IMR-90 (cell line): ENCODE results near the gene ERBB4. TPM values are rescaled to one million over a fixed set of nuclear protein-coding genes. Genes with fewer than 3 reads are reported as not detected.

ENCODE experiments used
- ATAC-seq: fragments of 200-7000 bp; cut with Tn5 transposase; 2 replicates; pipeline ENCODE4 v1.9.1; 2020; ENCODE audit warnings: low read depth, mild to moderate bottlenecking, moderate library complexity
- BruUV-seq: library from RNA; stranded (reverse); fragments of 400-500 nt; replicated peaks from 2 replicates; lab custom pipeline; 2021; lab: Mats Ljungman, UMichigan
- CTCF ChIA-PET: fragments of 300-600 bp; formaldehyde crosslinking; extraction: SDS; loops from one replicate; lab custom pipeline; 2021; ENCODE audit warnings: antibody characterized with exemption; lab: Yijun Ruan, JAX
- POLR2A ChIA-PET: fragments of 300-600 bp; sonication (Branson Sonifier 250); formaldehyde crosslinking; loops from one replicate; lab custom pipeline; 2022; ENCODE audit warnings: antibody characterized with exemption; ENCODE audit not compliant: unreplicated experiment; lab: Charles Lee
- DNase-seq: peaks from one replicate; pipeline ENCODE4 v3.0.0; 2013
- H2AFZ ChIP-seq: replicated peaks from 2 replicates; pipeline ENCODE3; 2013; ENCODE audit warnings: low read length, mild to moderate bottlenecking; ENCODE audit not compliant: poor library complexity
- H2AK5ac ChIP-seq: 2 replicates; pipeline ENCODE4 v1.6.1; 2013; ENCODE audit warnings: low read depth, low read length, inconsistent platforms
- H2AK9ac ChIP-seq: replicated peaks from 2 replicates; pipeline ENCODE3; 2013; ENCODE audit warnings: mild to moderate bottlenecking, low read depth, low read length, moderate library complexity; ENCODE audit not compliant: poor library complexity
- H2BK120ac ChIP-seq: 2 replicates; pipeline ENCODE4 v1.6.1; 2013; ENCODE audit warnings: low read depth, low read length, inconsistent platforms
- H2BK15ac ChIP-seq: 3 replicates; pipeline ENCODE4 v1.6.1; 2013; ENCODE audit warnings: low read depth, low read length, inconsistent platforms
- H2BK20ac ChIP-seq: 2 replicates; pipeline ENCODE4 v1.6.1; 2013; ENCODE audit warnings: low read depth, mild to moderate bottlenecking, inconsistent platforms, low read length, moderate library complexity
- H2BK5ac ChIP-seq: 2 replicates; pipeline ENCODE4 v1.6.1; 2013; ENCODE audit warnings: mild to moderate bottlenecking, low read depth, low read length, inconsistent platforms; ENCODE audit not compliant: poor library complexity, severe bottlenecking
- H3K14ac ChIP-seq: replicated peaks from 2 replicates; pipeline ENCODE4 v1.6.1; 2013; ENCODE audit warnings: low read depth, low read length, inconsistent platforms
- H3K18ac ChIP-seq: 2 replicates; pipeline ENCODE4 v1.6.1; 2013; ENCODE audit warnings: low read depth, low read length, control low read depth
- H3K23ac ChIP-seq: 2 replicates; pipeline ENCODE4 v1.6.1; 2013; ENCODE audit warnings: low read depth, low read length, inconsistent platforms
- H3K27ac ChIP-seq: 2 replicates; pipeline ENCODE4 v1.5.1; 2013; ENCODE audit warnings: mild to moderate bottlenecking, control low read depth, low read length; ENCODE audit not compliant: insufficient read depth
- H3K27me3 ChIP-seq: 2 replicates; pipeline ENCODE4 v1.6.1; 2013; ENCODE audit warnings: low read length; ENCODE audit not compliant: control insufficient read depth, insufficient read depth
- H3K36me3 ChIP-seq: 2 replicates; pipeline ENCODE4 v1.6.1; 2013; ENCODE audit warnings: low read length, mixed read lengths; ENCODE audit not compliant: control insufficient read depth, insufficient read depth
- H3K4ac ChIP-seq: 2 replicates; pipeline ENCODE4 v1.6.1; 2013; ENCODE audit warnings: low read depth, low read length, inconsistent platforms
- H3K4me1 ChIP-seq: 2 replicates; pipeline ENCODE4 v1.6.1; 2013; ENCODE audit warnings: low read length, mixed read lengths; ENCODE audit not compliant: control insufficient read depth, insufficient read depth
- H3K4me2 ChIP-seq: 2 replicates; pipeline ENCODE4 v1.6.1; 2013; ENCODE audit warnings: low read depth, mild to moderate bottlenecking, control low read depth, low read length, moderate library complexity
- H3K4me3 ChIP-seq: 2 replicates; pipeline ENCODE4 v1.5.1; 2013; ENCODE audit warnings: low read depth, mild to moderate bottlenecking, control low read depth, low read length, moderate library complexity; ENCODE audit not compliant: insufficient read depth
- H3K56ac ChIP-seq: 2 replicates; pipeline ENCODE4 v1.6.1; 2013; ENCODE audit warnings: low read length, inconsistent platforms; ENCODE audit not compliant: insufficient read depth; ENCODE audit errors: extremely low read depth
- H3K79me1 ChIP-seq, 2 experiments: 2 replicates each; pipeline ENCODE4 v1.6.1; 2013; ENCODE audit warnings: low read length in 2 of 2, inconsistent platforms in 1 of 2, low read depth in 1 of 2
- H3K9ac ChIP-seq: 2 replicates; pipeline ENCODE4 v1.6.1; 2013; ENCODE audit warnings: low read depth, low read length, control low read depth
- H3K9me1 ChIP-seq: 2 replicates; pipeline ENCODE4 v1.6.1; 2013; ENCODE audit warnings: low read length, inconsistent platforms; ENCODE audit not compliant: insufficient read depth
- H3K9me3 ChIP-seq: 2 replicates; pipeline ENCODE4 v1.6.1; 2013; ENCODE audit warnings: low read length; ENCODE audit not compliant: control insufficient read depth, insufficient read depth
- H4K20me1 ChIP-seq: 2 replicates; pipeline ENCODE4 v1.6.1; 2013; ENCODE audit warnings: low read length, inconsistent platforms; ENCODE audit not compliant: insufficient read depth
- H4K5ac ChIP-seq: 2 replicates; pipeline ENCODE4 v1.6.1; 2013; ENCODE audit warnings: mild to moderate bottlenecking, low read depth, low read length, control low read depth
- H4K8ac ChIP-seq, 2 experiments: 2 replicates each; pipeline ENCODE4 v1.6.1; 2013; ENCODE audit warnings: low read depth in 2 of 2, low read length in 2 of 2, control low read depth in 1 of 2, inconsistent platforms in 1 of 2
- H4K91ac ChIP-seq: 2 replicates; pipeline ENCODE4 v1.6.1; 2013; ENCODE audit warnings: low read depth, low read length, inconsistent platforms; ENCODE audit not compliant: insufficient read depth
- BHLHE40 ChIP-seq: fragments of 150-350 bp; IDR thresholded peaks from 2 replicates; pipeline ENCODE4 v1.6.1; 2016; ENCODE audit warnings: mild to moderate bottlenecking, low read depth, low read length
- CEBPB ChIP-seq: IDR thresholded peaks from 2 replicates; pipeline ENCODE4 v1.6.1; 2012; ENCODE audit warnings: low read depth, low read length, improper control_type of control experiment
- CHD1 ChIP-seq: IDR thresholded peaks from 2 replicates; pipeline ENCODE4 v1.6.1; 2012; ENCODE audit warnings: low read depth, low read length, improper control_type of control experiment
- FOS ChIP-seq: fragments of 150-350 bp; IDR thresholded peaks from 2 replicates; pipeline ENCODE4 v1.6.1; 2016; ENCODE audit warnings: low read depth, low read length
- MAFK ChIP-seq: IDR thresholded peaks from 2 replicates; pipeline ENCODE4 v1.6.1; 2012; ENCODE audit warnings: low read depth, low read length, improper control_type of control experiment
- MAZ ChIP-seq: IDR thresholded peaks from 2 replicates; pipeline ENCODE4 v1.6.1; 2012; ENCODE audit warnings: low read depth, mild to moderate bottlenecking, low read length, improper control_type of control experiment, moderate library complexity, borderline replicate concordance
- MXI1 ChIP-seq: IDR thresholded peaks from 2 replicates; pipeline ENCODE4 v1.6.1; 2012; ENCODE audit warnings: low read depth, mild to moderate bottlenecking, low read length, moderate library complexity, borderline replicate concordance
- NFE2L2 ChIP-seq: fragments of 150-350 bp; IDR thresholded peaks from 2 replicates; pipeline ENCODE4 v1.6.1; 2016; ENCODE audit warnings: low read depth, mild to moderate bottlenecking, low read length
- POLR2A ChIP-seq: IDR thresholded peaks from 2 replicates; pipeline ENCODE4 v1.6.1; 2012; ENCODE audit warnings: mild to moderate bottlenecking, low read depth, low read length
- RAD21 ChIP-seq: IDR thresholded peaks from 2 replicates; pipeline ENCODE4 v1.6.1; 2012; ENCODE audit warnings: low read length, improper control_type of control experiment
- RCOR1 ChIP-seq: IDR thresholded peaks from 2 replicates; pipeline ENCODE4 v1.6.1; 2012; ENCODE audit warnings: mild to moderate bottlenecking, low read length, improper control_type of control experiment; ENCODE audit not compliant: insufficient replicate concordance
- RFX5 ChIP-seq: IDR thresholded peaks from 2 replicates; pipeline ENCODE4 v1.8.0; 2012; ENCODE audit warnings: low read depth, mild to moderate bottlenecking, low read length, moderate library complexity
- SMC3 ChIP-seq: fragments of 150-350 bp; IDR thresholded peaks from 2 replicates; pipeline ENCODE4 v1.6.1; 2016; ENCODE audit warnings: low read depth, mild to moderate bottlenecking, antibody characterized with exemption, low read length, moderate library complexity
- WGBS, 2 experiments: methylation state at CpG; one replicate each; pipeline versions ENCODE4 v1.1.5 to v1.1.7; 2013; ENCODE audit warnings: missing lambda C conversion rate in 2 of 2; ENCODE audit not compliant: insufficient read length in 1 of 2; ENCODE audit errors: extremely low coverage in 2 of 2; 5-methylcytosine and 5-hydroxymethylcytosine counted together
- dilution Hi-C: fragments of 300-500 bp; cut with HindIII; formaldehyde crosslinking; loops from one replicate; pipeline ENCODE4 v1.14.3; 2018; ENCODE audit warnings: low sequenced_read_pairs; ENCODE audit not compliant: unreplicated experiment
- in situ Hi-C: fragments of 300-500 bp; cut with MboI; formaldehyde crosslinking; loops from 3 replicates; pipeline ENCODE4 v1.14.3; 2019; ENCODE audit warnings: low sequenced_read_pairs, inconsistent platforms, mixed read lengths
- intact Hi-C: fragments of 100-400 bp; cut with micrococcal nuclease; formaldehyde crosslinking; loops from 2 replicates; pipeline ENCODE4 v1.10.0; 2022
- polyA plus RNA-seq, 3 experiments: library from polyadenylated mRNA; depleted of rRNA; stranded (reverse); fragments of >200 nt; gene quantifications; 2 replicates each; pipeline ENCODE4 v1.2.3, GENCODE V29; 2012; ENCODE audit warnings: low replicate concordance in 1 of 3
- total RNA-seq: library from RNA; depleted of rRNA; stranded (reverse); fragments of >200 nt; gene quantifications from 2 replicates; pipeline ENCODE4 v1.2.3, GENCODE V29; 2012
- TF ChIP-seq, protein P1 (sequence below): fragments of 150-350 bp; IDR thresholded peaks from 2 replicates; pipeline ENCODE4 v1.6.1; 2017; ENCODE audit warnings: mild to moderate bottlenecking, antibody characterized with exemption, low read length, low read depth
- TF ChIP-seq, protein P2 (sequence below): conservative IDR thresholded peaks from 2 replicates; pipeline ENCODE4 v1.5.1; 2012; ENCODE audit warnings: mild to moderate bottlenecking, low read depth, low read length, improper control_type of control experiment
- TF ChIP-seq, protein P3 (sequence below): fragments of 150-350 bp; IDR thresholded peaks from 2 replicates; pipeline ENCODE4 v1.6.1; 2016; ENCODE audit warnings: low read depth, mild to moderate bottlenecking, low read length, moderate library complexity, borderline replicate concordance

The ERBB4 gene
- total and polyA plus RNA-seq, 2 of the 4 experiments (the other 2 are of a cell fraction) = not detected

DNA sequence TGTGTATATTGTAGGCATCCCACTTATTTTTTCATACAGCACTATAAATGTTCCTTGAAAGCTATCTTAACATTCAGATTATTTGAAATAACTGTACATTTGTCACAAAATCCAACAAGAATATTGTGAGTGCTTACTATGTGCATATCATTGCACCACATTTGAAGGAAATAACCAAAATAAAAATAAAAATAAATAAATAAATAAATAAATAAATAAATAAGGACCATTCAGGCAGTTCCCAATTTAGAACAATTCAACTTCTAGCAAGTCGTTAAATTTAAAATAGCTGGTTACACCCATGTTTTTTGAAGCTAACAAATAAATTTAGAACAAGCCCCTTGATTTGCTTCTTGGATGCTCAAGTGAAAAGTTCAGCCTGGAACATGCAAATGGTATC is 548.3 kb downstream of the ERBB4 start:
- no peak for DNase-seq
- no peaks in the 10 kb centered on the region for H3K27me3 ChIP-seq
- H3K9ac ChIP-seq = no peak overlapping the region
- no peak overlapping the region for H3K4me2 ChIP-seq
- H3K14ac ChIP-seq = no peak overlapping the region
- H4K91ac ChIP-seq = no peak overlapping the region
- no peak overlapping the region for H3K18ac ChIP-seq
- dilution Hi-C loops (no loop called here), in situ Hi-C loops (no loop called here), intact Hi-C loops (no loop called here)
- no peak overlapping the region for H3K23ac ChIP-seq
- no peaks in the 10 kb centered on the region for H3K9me3 ChIP-seq
- H3K4ac ChIP-seq = no peak overlapping the region
- H3K79me1 ChIP-seq = no peaks in the 10 kb centered on the region
- no peak for TF ChIP-seq SMC3
- TF ChIP-seq NFE2L2 = no peak
- no peak for TF ChIP-seq RCOR1
- no peak for TF ChIP-seq POLR2A
- TF ChIP-seq MAZ = no peak
- no peak for TF ChIP-seq MXI1
- TF ChIP-seq RFX5 = no peak
- TF ChIP-seq, protein P1, sequence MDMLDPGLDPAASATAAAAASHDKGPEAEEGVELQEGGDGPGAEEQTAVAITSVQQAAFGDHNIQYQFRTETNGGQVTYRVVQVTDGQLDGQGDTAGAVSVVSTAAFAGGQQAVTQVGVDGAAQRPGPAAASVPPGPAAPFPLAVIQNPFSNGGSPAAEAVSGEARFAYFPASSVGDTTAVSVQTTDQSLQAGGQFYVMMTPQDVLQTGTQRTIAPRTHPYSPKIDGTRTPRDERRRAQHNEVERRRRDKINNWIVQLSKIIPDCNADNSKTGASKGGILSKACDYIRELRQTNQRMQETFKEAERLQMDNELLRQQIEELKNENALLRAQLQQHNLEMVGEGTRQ = no peak
- TF ChIP-seq, protein P2, sequence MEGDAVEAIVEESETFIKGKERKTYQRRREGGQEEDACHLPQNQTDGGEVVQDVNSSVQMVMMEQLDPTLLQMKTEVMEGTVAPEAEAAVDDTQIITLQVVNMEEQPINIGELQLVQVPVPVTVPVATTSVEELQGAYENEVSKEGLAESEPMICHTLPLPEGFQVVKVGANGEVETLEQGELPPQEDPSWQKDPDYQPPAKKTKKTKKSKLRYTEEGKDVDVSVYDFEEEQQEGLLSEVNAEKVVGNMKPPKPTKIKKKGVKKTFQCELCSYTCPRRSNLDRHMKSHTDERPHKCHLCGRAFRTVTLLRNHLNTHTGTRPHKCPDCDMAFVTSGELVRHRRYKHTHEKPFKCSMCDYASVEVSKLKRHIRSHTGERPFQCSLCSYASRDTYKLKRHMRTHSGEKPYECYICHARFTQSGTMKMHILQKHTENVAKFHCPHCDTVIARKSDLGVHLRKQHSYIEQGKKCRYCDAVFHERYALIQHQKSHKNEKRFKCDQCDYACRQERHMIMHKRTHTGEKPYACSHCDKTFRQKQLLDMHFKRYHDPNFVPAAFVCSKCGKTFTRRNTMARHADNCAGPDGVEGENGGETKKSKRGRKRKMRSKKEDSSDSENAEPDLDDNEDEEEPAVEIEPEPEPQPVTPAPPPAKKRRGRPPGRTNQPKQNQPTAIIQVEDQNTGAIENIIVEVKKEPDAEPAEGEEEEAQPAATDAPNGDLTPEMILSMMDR = no peak
- TF ChIP-seq CEBPB = no peak
- TF ChIP-seq RAD21 = no peak
- no peak for TF ChIP-seq FOS
- TF ChIP-seq BHLHE40 = no peak
- no peak for TF ChIP-seq MAFK
- no peak for TF ChIP-seq CHD1
- TF ChIP-seq, protein P3, sequence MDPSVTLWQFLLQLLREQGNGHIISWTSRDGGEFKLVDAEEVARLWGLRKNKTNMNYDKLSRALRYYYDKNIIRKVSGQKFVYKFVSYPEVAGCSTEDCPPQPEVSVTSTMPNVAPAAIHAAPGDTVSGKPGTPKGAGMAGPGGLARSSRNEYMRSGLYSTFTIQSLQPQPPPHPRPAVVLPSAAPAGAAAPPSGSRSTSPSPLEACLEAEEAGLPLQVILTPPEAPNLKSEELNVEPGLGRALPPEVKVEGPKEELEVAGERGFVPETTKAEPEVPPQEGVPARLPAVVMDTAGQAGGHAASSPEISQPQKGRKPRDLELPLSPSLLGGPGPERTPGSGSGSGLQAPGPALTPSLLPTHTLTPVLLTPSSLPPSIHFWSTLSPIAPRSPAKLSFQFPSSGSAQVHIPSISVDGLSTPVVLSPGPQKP = no peak
- H3K4me3 ChIP-seq = no peak overlapping the region
- no peak overlapping the region for H3K27ac ChIP-seq
- no peak overlapping the region for H2AK9ac ChIP-seq
- no peak for ATAC-seq
- BruUV-seq = no TSS peak
- H2BK20ac ChIP-seq = no peak overlapping the region
- no peaks in the 10 kb centered on the region for H3K4me1 ChIP-seq
- no peak overlapping the region for H2AFZ ChIP-seq
- H3K56ac ChIP-seq = no peak overlapping the region
- no peak overlapping the region for H2BK5ac ChIP-seq
- no peaks in the 10 kb centered on the region for H3K36me3 ChIP-seq
- H4K5ac ChIP-seq = no peak overlapping the region
- WGBS, 2 experiments = no CpG with 5 or more reads among the region's 1 CpG
- H2BK120ac ChIP-seq = no peak overlapping the region
- no peak overlapping the region for H2BK15ac ChIP-seq
- no peaks in the 10 kb centered on the region for H4K20me1 ChIP-seq
- no peaks in the 10 kb centered on the region for H3K9me1 ChIP-seq
- H4K8ac ChIP-seq = no peak overlapping the region
- POLR2A ChIA-PET = no interaction called here
- CTCF ChIA-PET = no interaction called here
- H2AK5ac ChIP-seq = no peak overlapping the region
